H1 (cell line): Measurements from ENCODE around the gene SEMA5B. TPM values are rescaled to one million over a fixed set of nuclear protein-coding genes. Genes with fewer than 3 reads are reported as not detected.
A peak's percentile ranks its signal among the peaks of the same experiment; 100 is the strongest.

Experiments used
- CTCF ChIA-PET: fragments of 300-600 bp; sonication (Branson Sonifier 250); formaldehyde crosslinking; loops from one replicate; lab custom pipeline; 2021; ENCODE audit not compliant: partially characterized antibody; lab: Charles Lee
- POLR2A ChIA-PET: fragments of 300-600 bp; sonication (Branson Sonifier 250); formaldehyde crosslinking; loops from one replicate; lab custom pipeline; 2021; ENCODE audit warnings: inconsistent platforms; ENCODE audit not compliant: partially characterized antibody; lab: Charles Lee
- DNase-seq, 2 experiments: peaks; one replicate each; pipeline versions ENCODE4 v3.0.0 to v3.0.0-alpha.2; 2010 to 2022; ENCODE audit warnings: low spot score in 2 of 2, low read depth in 1 of 2, mixed read lengths in 1 of 2
- FAIRE-seq: peaks from 2 replicates; lab custom pipeline; 2011; peaks lifted over from hg19 to GRCh38; lab: Jason Lieb, UNC
- H2AFZ ChIP-seq: 2 replicates; pipeline ENCODE4 v1.8.1; 2012; ENCODE audit warnings: low read length, inconsistent platforms
- H2AK5ac ChIP-seq: 2 replicates; pipeline ENCODE4 v1.6.1; 2013; ENCODE audit warnings: low read depth, low read length
- H2BK120ac ChIP-seq: replicated peaks from 2 replicates; pipeline ENCODE3; 2013; ENCODE audit warnings: low read depth, low read length, inconsistent platforms
- H2BK12ac ChIP-seq: 2 replicates; pipeline ENCODE4 v1.6.1; 2013; ENCODE audit warnings: low read depth, low read length
- H2BK15ac ChIP-seq: 2 replicates; pipeline ENCODE4 v1.6.1; 2013; ENCODE audit warnings: low read length
- H2BK20ac ChIP-seq: 2 replicates; pipeline ENCODE4 v1.6.1; 2013; ENCODE audit warnings: low read length
- H2BK5ac ChIP-seq: 2 replicates; pipeline ENCODE4 v1.6.1; 2013; ENCODE audit warnings: low read depth, low read length
- H3K14ac ChIP-seq: 2 replicates; pipeline ENCODE4 v1.6.1; 2013; ENCODE audit warnings: inconsistent platforms; ENCODE audit not compliant: insufficient read length
- H3K18ac ChIP-seq: 2 replicates; pipeline ENCODE4 v1.6.1; 2013; ENCODE audit warnings: low read length; ENCODE audit errors: extremely low read depth
- H3K23ac ChIP-seq: 2 replicates; pipeline ENCODE4 v1.6.1; 2013; ENCODE audit warnings: inconsistent platforms; ENCODE audit not compliant: insufficient read length
- H3K23me2 ChIP-seq: 2 replicates; pipeline ENCODE4 v1.6.1; 2013; ENCODE audit warnings: low read depth, low read length
- H3K27ac ChIP-seq: 2 replicates; pipeline ENCODE4 v1.6.1; 2011; ENCODE audit warnings: low read depth, low read length, inconsistent platforms
- H3K27me3 ChIP-seq, 4 experiments: replicated peaks in 1 of 4; 1 replicate in 1 of 4; 2 replicates in 3 of 4; pipeline versions ENCODE4 v1.6.1 to v1.8.1; 2011 to 2013; ENCODE audit warnings: low read length in 3 of 4, mild to moderate bottlenecking in 3 of 4, inconsistent platforms in 2 of 4, mixed read lengths in 2 of 4, moderate library complexity in 1 of 4; ENCODE audit not compliant: control insufficient read depth in 3 of 4, insufficient read depth in 3 of 4; ENCODE audit errors: extremely low read depth in 1 of 4
- H3K36me3 ChIP-seq, 4 experiments: 2 replicates each; pipeline versions ENCODE4 v1.6.1 to v1.8.1; 2011 to 2013; ENCODE audit warnings: mild to moderate bottlenecking in 4 of 4, low read length in 3 of 4, moderate library complexity in 2 of 4, control low read depth in 1 of 4, inconsistent platforms in 1 of 4; ENCODE audit not compliant: insufficient read depth in 4 of 4, control insufficient read depth in 2 of 4
- H3K4ac ChIP-seq: replicated peaks from 2 replicates; pipeline ENCODE3; 2013; ENCODE audit warnings: low read length, low read depth, mixed read lengths, inconsistent platforms; ENCODE audit not compliant: insufficient read length
- H3K4me1 ChIP-seq, 4 experiments: replicated peaks in 1 of 4; 1 replicate in 1 of 4; 2 replicates in 3 of 4; pipeline versions ENCODE4 v1.6.1 to v1.8.1; 2011 to 2013; ENCODE audit warnings: low read length in 3 of 4, inconsistent platforms in 2 of 4, mixed read lengths in 1 of 4; ENCODE audit not compliant: insufficient read depth in 4 of 4, control insufficient read depth in 3 of 4
- H3K4me2 ChIP-seq, 2 experiments: 2 replicates each; pipeline versions ENCODE4 v1.6.1 to v1.8.1; 2011 to 2013; ENCODE audit warnings: low read depth in 2 of 2, low read length in 2 of 2, control low read depth in 1 of 2, inconsistent platforms in 1 of 2, mild to moderate bottlenecking in 1 of 2; ENCODE audit not compliant: insufficient read depth in 1 of 2
- H3K4me3 ChIP-seq, 4 experiments: fragments of 200-600, 300-600 bp in 1 of 4; sonication (generic), shearing (Covaris generic), sonication (Bioruptor Twin) in 1 of 4; 2 replicates each; pipeline versions ENCODE4 v1.5.1 to v1.8.1; 2011 to 2016; ENCODE audit warnings: low read length in 4 of 4, low read depth in 3 of 4, control low read depth in 2 of 4, inconsistent platforms in 2 of 4, mild to moderate bottlenecking in 2 of 4, mixed read lengths in 1 of 4, moderate library complexity in 1 of 4; ENCODE audit not compliant: insufficient read depth in 2 of 4; ENCODE audit errors: extremely low read depth in 1 of 4
- H3K56ac ChIP-seq: replicated peaks from 2 replicates; pipeline ENCODE3; 2013; ENCODE audit warnings: low read depth, mild to moderate bottlenecking, mixed read lengths, low read length, inconsistent platforms; ENCODE audit not compliant: insufficient read length
- H3K79me1 ChIP-seq: 2 replicates; pipeline ENCODE4 v1.6.1; 2013; ENCODE audit warnings: low read depth, low read length, control low read depth
- H3K79me2 ChIP-seq, 2 experiments: 2 replicates each; pipeline versions ENCODE4 v1.6.1 to v1.8.1; 2012 to 2013; ENCODE audit warnings: low read length in 2 of 2, mild to moderate bottlenecking in 2 of 2, inconsistent platforms in 1 of 2; ENCODE audit not compliant: insufficient read depth in 2 of 2, control insufficient read depth in 1 of 2
- H3K9ac ChIP-seq, 4 experiments: replicated peaks in 1 of 4; 1 replicate in 1 of 4; 2 replicates in 3 of 4; pipeline versions ENCODE4 v1.6.1 to v1.8.1; 2011 to 2013; ENCODE audit warnings: low read depth in 3 of 4, low read length in 3 of 4, control low read depth in 2 of 4, mild to moderate bottlenecking in 2 of 4, moderate library complexity in 2 of 4, inconsistent platforms in 1 of 4; ENCODE audit errors: extremely low read depth in 1 of 4
- H3K9me3 ChIP-seq, 2 experiments: 2 replicates each; pipeline versions ENCODE4 v1.6.1 to v1.8.1; 2012 to 2013; ENCODE audit warnings: mild to moderate bottlenecking in 2 of 2, moderate library complexity in 2 of 2, control low read depth in 1 of 2, inconsistent platforms in 1 of 2, low read depth in 1 of 2, low read length in 1 of 2, mixed read lengths in 1 of 2; ENCODE audit not compliant: insufficient read depth in 2 of 2
- H4K20me1 ChIP-seq, 2 experiments: replicated peaks in 1 of 2; 2 replicates each; pipeline versions ENCODE3 to v1.8.1; 2011 to 2013; ENCODE audit warnings: inconsistent platforms in 2 of 2, low read length in 2 of 2, mild to moderate bottlenecking in 1 of 2; ENCODE audit not compliant: insufficient read depth in 2 of 2, control insufficient read depth in 1 of 2
- H4K5ac ChIP-seq: 2 replicates; pipeline ENCODE4 v1.6.1; 2013; ENCODE audit warnings: low read length, low read depth, mixed read lengths, inconsistent platforms; ENCODE audit not compliant: insufficient read length
- H4K8ac ChIP-seq: 2 replicates; pipeline ENCODE4 v1.8.0; 2013; ENCODE audit warnings: mild to moderate bottlenecking, moderate library complexity, low read length, inconsistent platforms; ENCODE audit not compliant: insufficient read depth; ENCODE audit errors: extremely low read depth
- H4K91ac ChIP-seq: replicated peaks from 2 replicates; pipeline ENCODE3; 2013; ENCODE audit warnings: low read length, mixed read lengths, inconsistent platforms; ENCODE audit not compliant: insufficient read length
- CEBPB ChIP-seq: IDR thresholded peaks from 2 replicates; pipeline ENCODE4 v1.6.1; 2012; ENCODE audit warnings: low read depth, low read length
- WGBS, 2 experiments: shearing (Covaris generic) in 1 of 2; methylation state at CpG; one replicate each; pipeline versions ENCODE4 v1.1.6 to v1.1.7; 2013 to 2015; ENCODE audit warnings: low lambda C conversion rate in 2 of 2, mixed read lengths in 2 of 2, inconsistent platforms in 1 of 2, low coverage in 1 of 2, missing lambda C conversion rate in 1 of 2; ENCODE audit not compliant: insufficient replicate concordance in 2 of 2, insufficient coverage in 1 of 2, insufficient read length in 1 of 2; ENCODE audit errors: extremely low coverage in 1 of 2, missing lambda C conversion rate in 1 of 2; 5-methylcytosine and 5-hydroxymethylcytosine counted together
- polyA plus RNA-seq, 7 experiments: library from polyadenylated mRNA; depleted of rRNA in 3 of 7; stranded (reverse) in 5 of 7; unstranded in 2 of 7; fragments of >200 nt in 5 of 7; fragments of 200-250 nt in 2 of 7; gene quantifications; 1 replicate in 5 of 7; 2 replicates in 1 of 7; 4 replicates in 1 of 7; pipeline versions ENCODE4 v1.2.1 to v1.2.3, GENCODE V29; 2011 to 2013; ENCODE audit warnings: missing spikeins in 2 of 7, mixed read lengths in 2 of 7
- total RNA-seq: library from RNA; stranded (reverse); fragmentation: NEBNext Ultra II Directional; extraction: Animal tissue kit (Norgen Biotek cat#: 25700); gene quantifications from 2 replicates; pipeline ENCODE4 v1.2.1, GENCODE V29; 2021
- TF ChIP-seq, protein P1 (sequence below): IDR thresholded peaks from 2 replicates; pipeline ENCODE4 v1.6.1; 2012; ENCODE audit warnings: low read length, inconsistent platforms

The SEMA5B gene
- total and polyA plus RNA-seq, 2 of the 8 experiments (the other 6 are each of a cell fraction or from before 2014, with no cell fraction given), result 13.1 to 22.4 TPM

DNA sequence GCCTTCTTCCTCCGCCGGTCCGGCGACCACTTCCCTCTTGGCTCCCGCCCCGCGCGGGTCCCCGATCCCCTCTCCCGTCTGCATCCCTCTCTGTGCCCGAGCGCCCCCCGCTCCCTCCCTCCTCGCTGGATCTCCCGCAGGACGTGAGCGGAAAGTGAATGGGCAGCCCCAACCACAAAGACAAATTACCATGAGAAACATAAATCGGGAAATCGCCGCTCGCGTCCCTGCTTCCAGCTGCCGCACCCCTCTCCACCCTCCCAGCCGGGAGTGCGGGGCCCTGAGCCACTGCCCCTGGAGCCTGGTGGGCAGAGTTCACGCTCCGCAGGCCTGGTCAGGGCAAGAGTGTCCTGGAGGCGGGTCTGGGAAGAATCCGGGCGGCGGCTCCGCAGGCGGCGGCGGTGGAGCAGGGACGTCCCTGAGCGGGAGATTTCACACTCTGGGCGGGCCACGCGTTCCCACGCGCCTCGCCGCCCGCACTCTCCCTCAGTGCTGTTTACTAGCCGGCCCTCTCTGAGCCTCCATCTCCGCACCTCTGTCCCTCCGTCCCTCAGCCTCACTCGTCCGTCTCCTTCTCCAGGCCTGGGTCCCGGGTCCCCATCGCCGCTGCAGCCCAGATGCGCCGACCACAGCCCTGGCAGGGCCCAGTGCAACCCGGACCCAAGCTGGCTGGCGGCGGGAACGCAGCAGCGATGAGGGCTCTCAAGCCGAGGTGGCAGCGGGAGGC is 835 bp downstream of the SEMA5B start:
- ChIA-PET CTCF (interaction anchor here (0.8 to 9.4 kb wide), 21 partner anchors 10 to 422 kb away, joined by 3 to 151 read pairs (median 4); partner anchors contain the start of gene ADCY5), POLR2A (interaction anchor here (0.6 to 1.8 kb wide), 10 partner anchors 20 to 105 kb away, joined by 3 to 6 read pairs (median 3); no protein-coding TSS in a partner anchor)
- Histone ChIP-seq H3K56ac (peak overlapping the region; percentile 34), H4K8ac (peak overlapping the region; percentile 58; the same call in 1 of the 2 replicates), H2BK12ac (peak overlapping the region; percentile 64; the same call in 1 of the 2 replicates), H3K27me3 (peaks cover 0 to 18% (median 10%) of the 10 kb centered on the region in 4 experiments; a peak in 5 of 7 replicates), H3K36me3 (no peaks in the 10 kb centered on the region), H2AFZ (no peak overlapping the region), H2BK15ac (peak overlapping the region; percentile 49; the same call in 1 of the 2 replicates), H4K91ac (peak overlapping the region; percentile 70), H3K9me3 (no peaks in the 10 kb centered on the region), H3K9ac (peak overlapping the region; percentile 14 to 52 (median 28); a peak in 6 of 7 replicates), H3K79me1 (no peaks in the 10 kb centered on the region), H3K79me2 (peaks cover 0 to 18% of the 10 kb centered on the region in 2 experiments; a peak in 2 of 4 replicates), H4K5ac (peak overlapping the region; percentile 20), H3K18ac (peak overlapping the region; percentile 96), H3K27ac (no peak overlapping the region), H2BK20ac (no peak overlapping the region), H3K23ac (no peak overlapping the region), H3K4me1 (peaks cover 5 to 31% (median 19%) of the 10 kb centered on the region in 4 experiments; a peak in 6 of 7 replicates), H2BK5ac (peak overlapping the region; percentile 62; the same call in 1 of the 2 replicates), H3K4me3 (peak overlapping the region; percentile 76 to 90 (median 82)), H4K20me1 (peaks cover 0 to 1% of the 10 kb centered on the region in 2 experiments), H2AK5ac (no peak overlapping the region), H3K4ac (no peak overlapping the region), H3K23me2 (peaks cover 21% of the 10 kb centered on the region), H3K4me2 (peak overlapping the region; percentile 90 to 97), H2BK120ac (no peak overlapping the region), H3K14ac (no peak overlapping the region)
- WGBS, 2 experiments, result 1% methylated on average over 48 of the region's 62 CpGs; no CpG with 5 or more reads in 1 of the 2 experiments
- peak in 1 of 2 experiments; percentile 87 for DNase-seq
- FAIRE-seq, result no peak
- TF ChIP-seq, protein P1, sequence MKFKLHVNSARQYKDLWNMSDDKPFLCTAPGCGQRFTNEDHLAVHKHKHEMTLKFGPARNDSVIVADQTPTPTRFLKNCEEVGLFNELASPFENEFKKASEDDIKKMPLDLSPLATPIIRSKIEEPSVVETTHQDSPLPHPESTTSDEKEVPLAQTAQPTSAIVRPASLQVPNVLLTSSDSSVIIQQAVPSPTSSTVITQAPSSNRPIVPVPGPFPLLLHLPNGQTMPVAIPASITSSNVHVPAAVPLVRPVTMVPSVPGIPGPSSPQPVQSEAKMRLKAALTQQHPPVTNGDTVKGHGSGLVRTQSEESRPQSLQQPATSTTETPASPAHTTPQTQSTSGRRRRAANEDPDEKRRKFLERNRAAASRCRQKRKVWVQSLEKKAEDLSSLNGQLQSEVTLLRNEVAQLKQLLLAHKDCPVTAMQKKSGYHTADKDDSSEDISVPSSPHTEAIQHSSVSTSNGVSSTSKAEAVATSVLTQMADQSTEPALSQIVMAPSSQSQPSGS, result no peak
- TF ChIP-seq CEBPB, result no peak
